Vagina (tissue), 2 donors: ENCODE data around the gene EMX1.

Source experiments
- CTCF ChIP-seq, 3 experiments: fragments of 450-650 bp in 2 of 3; fragments of 200-600 bp in 1 of 3; sonication (generic) in 1 of 3; IDR thresholded peaks; one replicate each; pipeline ENCODE4 v1.5.1; 2017 to 2019; ENCODE audit warnings: antibody characterized with exemption in 3 of 3, mild to moderate bottlenecking in 2 of 3, moderate library complexity in 2 of 3
- POLR2A ChIP-seq, 2 donors: fragments of 450-650 bp; IDR thresholded peaks; one replicate each; pipeline ENCODE4 v1.6.1; 2017; ENCODE audit warnings: antibody characterized with exemption in 2 of 2, mild to moderate bottlenecking in 2 of 2, moderate library complexity in 2 of 2
- POLR2AphosphoS5 ChIP-seq, 2 donors: sonication (generic); formaldehyde crosslinking; IDR thresholded peaks; one replicate each; pipeline ENCODE4 v1.9.0; 2017; ENCODE audit warnings: antibody characterized with exemption in 2 of 2, mild to moderate bottlenecking in 2 of 2, low read depth in 1 of 2; ENCODE audit not compliant: insufficient read depth in 1 of 2

DNA sequence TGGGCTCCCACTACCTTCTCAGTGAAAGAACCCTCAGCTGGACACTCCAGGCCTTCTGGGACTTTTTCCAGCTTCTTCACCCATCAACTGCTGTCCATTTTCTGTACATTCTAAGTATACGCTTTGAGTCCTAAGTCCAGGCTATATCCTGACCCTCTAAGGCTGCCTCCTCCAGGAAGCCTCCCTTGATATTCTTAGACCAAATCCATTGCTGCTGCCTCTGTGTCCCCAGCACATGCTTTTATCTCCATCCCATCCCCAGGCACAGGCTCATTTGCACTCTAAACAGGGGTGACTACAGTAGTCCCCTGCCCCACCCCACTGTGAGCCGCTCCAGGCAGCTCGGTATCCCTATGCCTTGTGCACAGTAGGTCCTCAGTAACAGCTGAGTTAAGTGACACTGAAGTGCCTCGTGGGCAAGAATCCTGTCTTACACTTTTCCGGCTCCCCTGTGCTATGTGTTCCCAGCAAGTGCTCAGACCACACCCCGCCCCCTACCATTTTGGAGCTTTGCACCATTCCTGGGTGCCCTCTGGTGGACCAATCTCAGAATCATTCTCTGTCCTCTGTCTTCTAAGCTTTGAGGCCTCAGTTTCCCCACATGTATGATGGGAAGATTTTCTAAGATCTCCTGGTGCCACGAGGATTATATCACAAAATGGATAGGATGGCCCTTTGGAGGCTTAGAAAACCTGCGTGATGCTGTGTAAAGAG is 34.9 kb downstream of the EMX1 start:
- TF ChIP-seq CTCF (IDR thresholded peaks at IDR 0.05) (no peak), POLR2AphosphoS5 (IDR thresholded peaks at IDR 0.05; ENCODE audit: insufficient read depth in 1 of 2, low read depth in 1 of 2) (no peak), POLR2A (IDR thresholded peaks at IDR 0.05) (no peak)
